ENCODE results near the gene SLC22A7.
"Not testable (repeated sequence)": the region's sequence is repeated elsewhere in the genome, so short reads cannot be mapped to it uniquely, and the experiment has no call there.

SLC22A7 gene

DNA sequence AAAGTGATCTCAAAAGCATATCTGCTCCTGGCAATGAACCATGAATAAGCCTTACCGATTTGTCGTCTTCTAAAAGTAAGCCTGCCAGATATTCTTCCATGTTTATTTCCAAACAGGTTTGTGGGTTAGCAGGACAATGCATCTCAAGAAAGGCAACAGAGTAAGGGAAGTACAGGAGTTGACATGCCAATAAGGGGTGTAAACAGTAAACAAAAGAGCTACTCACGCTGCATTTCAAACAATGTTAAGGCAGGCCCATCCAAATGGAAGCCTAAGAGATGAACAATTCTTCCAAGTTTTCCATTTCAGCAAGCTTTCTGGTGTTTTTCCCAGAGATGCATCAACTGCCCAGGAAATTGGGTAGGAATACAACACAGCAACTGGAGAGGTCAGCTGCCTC is 38.3 kb downstream of the SLC22A7 start:
- DNase-seq (ENCODE audit: low read depth in 2 of 2): no peak

DNA sequence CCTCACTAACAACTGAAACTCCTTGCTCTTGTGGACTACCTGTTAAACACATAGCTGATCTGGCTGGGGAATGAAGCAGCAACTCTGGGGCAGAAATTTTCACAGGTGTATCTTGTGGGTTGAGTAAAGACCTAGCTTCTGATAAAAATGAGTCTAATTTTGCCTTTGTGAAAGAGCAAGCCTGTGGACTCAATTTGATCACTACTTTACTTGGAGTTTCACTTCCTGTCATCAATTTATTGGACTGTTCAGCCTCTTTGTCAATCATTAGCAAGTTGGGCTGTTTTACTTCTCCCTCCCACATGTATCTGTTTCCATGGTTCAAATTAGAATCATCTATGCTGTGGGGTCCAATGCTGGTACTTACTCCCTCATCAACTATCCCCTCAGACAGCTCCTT is 40.2 kb downstream of the SLC22A7 start:
- no peak for DNase-seq (ENCODE audit: low read depth in 2 of 2)

DNA sequence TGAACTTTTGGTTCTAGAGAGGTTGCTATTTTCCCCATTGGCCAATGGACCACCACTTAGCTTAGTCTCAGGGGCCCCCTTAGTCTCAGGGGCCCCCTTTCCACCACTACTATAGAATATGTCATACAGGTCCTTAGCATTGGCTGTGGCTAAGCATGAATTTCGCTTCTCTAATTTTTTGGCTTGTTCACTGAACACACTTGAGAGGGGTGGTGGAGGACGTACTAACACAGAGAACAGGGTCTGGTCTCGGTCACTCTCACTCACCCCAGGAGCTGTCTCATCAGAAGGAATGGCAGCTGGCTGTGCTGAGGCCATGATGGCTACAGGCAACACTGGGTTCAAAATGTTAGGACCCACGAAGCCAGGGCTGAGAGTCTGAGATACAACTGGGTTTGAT is 41.1 kb downstream of the SLC22A7 start:
- DNase-seq (ENCODE audit: low read depth in 2 of 2): no peak

DNA sequence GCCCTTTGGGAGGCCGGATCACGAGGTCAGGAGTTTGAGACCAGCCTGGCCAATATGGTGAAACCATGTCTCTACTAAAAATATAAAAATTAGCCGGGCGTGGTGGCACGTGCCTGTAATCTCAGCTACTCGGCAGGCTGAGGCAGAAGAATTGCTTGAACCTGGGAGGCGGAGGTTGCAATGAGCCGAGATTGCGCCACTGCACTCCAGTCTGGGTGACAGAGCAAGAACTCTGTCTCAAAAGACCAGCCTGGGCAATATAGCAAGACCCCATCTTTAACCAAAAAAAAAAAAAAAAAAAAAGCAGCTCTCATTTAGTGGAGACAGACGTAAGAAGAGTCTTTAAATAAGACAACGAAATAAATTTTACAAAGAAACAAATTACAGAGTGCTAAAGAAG is 48.2 kb downstream of the SLC22A7 start:
- not testable (repeated sequence) for DNase-seq (ENCODE audit: low read depth in 2 of 2)

DNA sequence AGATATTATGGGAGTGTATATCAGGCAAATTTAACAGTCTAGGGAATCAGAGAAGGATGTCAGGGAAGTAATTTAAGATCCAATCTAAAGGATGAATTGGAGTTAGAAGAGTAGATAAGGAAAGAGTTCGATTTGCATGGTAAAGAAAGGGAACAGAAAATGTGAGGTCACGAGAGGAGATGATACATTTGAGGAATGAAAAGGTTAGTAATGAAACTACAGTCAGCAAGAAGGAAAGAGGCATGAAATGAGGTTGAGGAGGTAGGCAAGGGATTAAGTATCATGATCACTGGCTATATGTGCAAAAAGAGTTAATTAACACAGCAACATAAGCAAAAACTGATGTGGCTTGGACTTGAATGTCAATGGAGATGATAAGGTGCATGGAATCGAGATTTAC is 49.0 kb downstream of the SLC22A7 start:
- no peak for DNase-seq (ENCODE audit: low read depth in 2 of 2)

DNA sequence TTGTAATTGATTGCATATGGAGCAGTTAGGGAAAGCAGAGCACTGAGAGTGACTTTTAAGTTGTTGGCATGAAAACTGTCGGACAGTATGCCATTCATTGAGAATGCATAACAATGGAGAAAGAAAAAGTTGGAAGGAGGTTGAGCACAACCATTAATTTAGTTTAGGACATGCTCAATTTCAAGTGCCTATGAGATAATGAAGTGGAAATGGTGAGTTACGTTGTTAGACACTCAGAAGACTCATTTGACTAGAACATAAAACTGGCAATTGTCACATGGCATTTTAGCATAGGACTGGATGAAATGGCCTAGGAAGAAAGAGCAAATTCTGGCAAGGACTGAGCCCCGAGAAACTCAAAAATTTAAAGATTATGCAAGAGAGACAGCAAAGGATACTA is 49.4 kb downstream of the SLC22A7 start:
- no peak for DNase-seq (ENCODE audit: low read depth in 2 of 2)

DNA sequence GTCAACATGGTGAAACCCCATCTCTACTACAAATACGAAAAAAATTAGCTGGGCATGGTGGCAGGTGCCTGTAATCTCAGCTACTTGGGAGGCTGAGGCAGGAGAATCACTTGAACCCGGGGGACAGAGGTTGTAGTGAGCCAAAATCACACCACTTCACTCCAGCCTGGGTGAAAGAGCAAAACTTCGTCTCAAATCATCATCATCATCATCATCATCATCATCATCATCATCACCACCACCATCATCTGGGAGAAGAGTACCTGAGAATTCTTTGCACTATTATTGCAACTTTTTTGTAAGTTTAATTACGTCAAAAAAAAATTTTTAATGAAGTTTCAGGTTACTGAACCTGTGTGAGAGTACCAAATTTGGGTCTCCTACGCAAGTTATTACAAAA is 53.9 kb downstream of the SLC22A7 start:
- DNase-seq (ENCODE audit: low read depth in 2 of 2): not testable (repeated sequence)
